Testis (tissue), 2 donors: ENCODE measurements around the gene BCL2A1.

Experiments used
- CTCF ChIP-seq, 3 experiments: fragments of 450-650 bp in 2 of 3; fragments of 200-600 bp in 1 of 3; sonication (generic) in 1 of 3; IDR thresholded peaks; one replicate each; pipeline ENCODE4 v1.5.1; 2016 to 2019; ENCODE audit warnings: antibody characterized with exemption in 3 of 3, mild to moderate bottlenecking in 2 of 3, moderate library complexity in 1 of 3
- POLR2A ChIP-seq: fragments of 450-650 bp; IDR thresholded peaks from one replicate; pipeline ENCODE4 v1.6.1; 2017; ENCODE audit warnings: antibody characterized with exemption, mild to moderate bottlenecking, moderate library complexity

- TF ChIP-seq CTCF (IDR thresholded peaks at IDR 0.05), result no peak
- TF ChIP-seq POLR2A, result no peak
Measured at GRCh38 chr15:80006946-80007345, 36.0 kb upstream of the BCL2A1 start.
